Occipital lobe (tissue), 2 donors: ENCODE results near the gene ZSWIM8. TPM values are rescaled to one million over a fixed set of nuclear protein-coding genes. Genes with fewer than 3 reads are reported as not detected.

Source experiments
- DNase-seq: peaks from one replicate; lab custom pipeline; 2025; lab: John Stamatoyannopoulos, UW
- total RNA-seq: library from RNA; depleted of rRNA; stranded (reverse); fragments of >200 nt; gene quantifications from one replicate; pipeline ENCODE4 v1.2.3, GENCODE V29; 2014

Gene ZSWIM8
- total RNA-seq, 1 donor from 2014 or later: 30.7 TPM

DNA sequence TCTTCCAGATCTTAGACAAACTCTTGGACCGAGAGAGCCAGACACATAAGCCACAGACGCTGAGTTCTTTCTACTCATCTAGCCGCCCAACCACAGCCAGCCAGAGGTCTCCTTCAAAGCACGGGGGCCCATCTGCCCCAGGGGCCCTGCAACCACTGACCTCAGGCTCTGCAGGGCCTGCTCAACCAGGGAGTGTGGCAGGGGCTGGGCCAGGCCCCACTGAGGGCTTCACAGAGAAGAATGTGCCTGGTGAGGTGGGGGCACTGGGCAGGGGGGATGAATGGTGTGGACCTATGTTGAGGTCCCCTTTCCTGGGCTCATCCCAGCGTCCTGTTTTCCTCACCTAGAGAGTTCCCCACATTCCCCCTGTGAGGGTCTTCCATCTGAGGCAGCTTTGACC, 11.4 kb downstream of the ZSWIM8 start:
- no peak for DNase-seq

GRCh38 chr10:73797324-73798025, 12.1 kb downstream of the ZSWIM8 start:
- DNase-seq: no peak

GRCh38 chr10:73798087-73798486, 12.7 kb downstream of the ZSWIM8 start:
- no peak for DNase-seq

DNA sequence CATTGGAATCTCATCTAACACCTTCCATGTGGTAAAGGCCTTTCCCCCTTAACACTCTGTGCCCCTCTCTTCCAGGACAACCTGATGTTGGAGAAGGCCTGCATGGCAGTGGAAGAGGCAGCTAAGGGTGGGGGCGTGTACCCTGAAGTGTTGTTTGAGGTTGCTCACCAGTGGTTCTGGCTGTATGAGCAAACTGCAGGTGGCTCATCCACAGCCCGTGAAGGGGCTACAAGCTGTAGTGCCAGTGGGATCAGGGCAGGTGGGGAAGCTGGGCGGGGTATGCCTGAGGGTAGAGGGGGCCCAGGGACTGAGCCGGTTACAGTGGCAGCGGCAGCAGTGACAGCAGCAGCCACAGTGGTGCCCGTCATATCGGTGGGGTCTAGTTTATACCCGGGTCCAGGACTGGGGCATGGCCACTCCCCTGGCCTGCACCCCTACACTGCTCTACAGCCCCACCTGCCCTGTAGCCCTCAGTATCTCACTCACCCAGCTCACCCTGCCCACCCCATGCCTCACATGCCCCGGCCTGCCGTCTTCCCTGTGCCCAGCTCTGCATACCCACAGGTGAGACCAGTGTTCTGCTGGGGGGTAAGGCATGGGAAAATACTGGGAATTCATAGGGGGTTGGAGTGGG, 13.6 kb downstream of the ZSWIM8 start:
- DNase-seq: no peak

DNA sequence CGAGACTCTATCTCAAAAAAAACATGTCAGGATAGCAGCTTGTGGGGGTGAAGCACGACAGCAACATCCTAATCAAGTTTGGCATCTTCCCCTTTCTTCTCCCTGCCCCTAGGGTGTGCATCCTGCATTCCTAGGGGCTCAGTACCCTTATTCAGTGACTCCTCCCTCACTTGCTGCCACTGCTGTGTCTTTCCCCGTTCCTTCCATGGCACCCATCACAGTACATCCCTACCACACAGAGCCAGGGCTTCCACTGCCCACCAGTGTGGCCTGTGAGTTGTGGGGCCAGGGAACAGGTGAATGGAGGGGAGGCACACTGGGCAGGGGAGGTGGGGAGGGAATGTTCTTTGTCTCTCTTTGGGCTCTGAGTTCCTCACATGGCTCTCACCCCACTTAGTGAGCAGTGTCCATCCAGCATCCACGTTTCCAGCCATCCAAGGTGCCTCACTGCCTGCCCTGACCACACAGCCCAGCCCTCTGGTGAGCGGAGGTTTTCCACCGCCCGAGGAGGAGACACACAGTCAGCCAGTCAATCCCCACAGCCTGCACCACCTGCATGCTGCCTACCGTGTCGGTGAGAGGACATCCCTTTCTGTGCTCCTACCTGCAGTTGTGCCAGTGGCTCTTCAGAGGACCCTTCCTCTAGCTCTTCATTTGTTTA, 14.6 kb downstream of the ZSWIM8 start:
- no peak for DNase-seq

- DNase-seq: no peak
These were observed 15.3 kb downstream of the ZSWIM8 start for GRCh38 chr10:73800560-73801252.

- no peak for DNase-seq
These were observed 15.8 kb downstream of the ZSWIM8 start for GRCh38 chr10:73801253-73801590.

GRCh38 chr10:73802276-73802991, 17.0 kb downstream of the ZSWIM8 start:
- DNase-seq: no peak

DNA sequence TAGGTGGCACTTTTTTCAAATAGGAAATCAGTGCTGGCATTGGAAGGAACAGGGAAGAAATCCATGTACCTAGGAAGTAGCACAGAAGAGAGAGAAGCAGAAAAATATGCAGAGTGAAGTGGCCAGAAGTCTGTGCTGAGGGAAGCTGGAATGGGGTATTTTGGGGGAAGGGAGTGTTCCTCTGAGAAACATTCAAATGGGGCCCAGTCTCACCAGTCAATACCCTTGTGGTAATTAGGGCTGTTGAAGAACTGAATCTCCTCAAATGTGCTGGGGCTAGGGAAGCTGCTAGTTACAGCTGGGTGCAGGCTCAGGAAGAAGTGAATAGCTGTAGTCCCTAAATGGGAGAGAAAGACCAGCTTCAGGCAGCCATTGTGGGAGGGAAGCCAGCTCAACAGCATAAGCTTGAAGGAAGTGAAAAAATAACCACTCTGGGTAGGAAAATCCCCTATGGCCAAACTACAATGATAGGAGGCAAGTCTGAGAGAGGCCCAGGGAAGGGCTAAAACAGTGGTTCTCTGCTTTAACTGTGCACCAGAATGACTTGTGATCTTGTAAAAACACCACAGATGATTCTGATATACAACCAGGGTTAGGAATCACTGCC, 18.4 kb downstream of the ZSWIM8 start:
- DNase-seq: no peak

DNA sequence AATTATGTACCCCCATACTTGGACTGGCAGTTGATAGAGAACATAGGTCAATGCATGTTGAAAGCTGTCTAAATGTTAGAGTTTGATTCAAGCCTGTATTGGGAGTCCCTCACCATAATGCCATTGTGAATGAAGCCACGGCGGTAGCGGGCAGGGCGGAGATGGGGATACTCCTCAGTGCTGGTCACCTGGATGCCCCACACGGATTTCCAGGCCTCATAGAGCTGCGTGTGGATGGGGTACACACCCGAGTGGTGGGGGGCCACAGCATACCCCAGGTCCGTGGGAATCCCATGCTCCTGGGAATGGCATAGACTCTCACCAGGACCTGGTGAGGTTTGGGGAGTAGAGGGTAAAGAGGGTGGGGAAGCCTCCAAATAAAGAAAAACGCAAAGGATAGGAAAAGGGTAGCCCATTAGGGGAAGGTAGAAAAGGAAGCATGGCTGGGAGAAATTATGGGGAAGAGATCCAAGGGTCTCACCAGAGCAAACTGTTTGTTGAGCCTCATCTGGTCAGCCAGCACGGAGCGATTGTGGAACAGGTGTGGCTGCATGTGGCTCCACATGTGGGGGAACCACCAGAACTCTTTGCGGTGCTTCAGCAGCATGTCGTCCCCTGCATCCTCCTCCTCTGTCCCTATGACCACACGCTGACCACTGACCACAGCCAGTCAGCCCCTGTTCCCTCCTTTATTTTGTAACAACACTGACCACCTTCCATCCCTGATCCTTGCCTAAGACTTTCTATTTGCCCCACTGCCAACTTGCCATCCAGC, 21.0 kb downstream of the ZSWIM8 start:
- no peak for DNase-seq

DNA sequence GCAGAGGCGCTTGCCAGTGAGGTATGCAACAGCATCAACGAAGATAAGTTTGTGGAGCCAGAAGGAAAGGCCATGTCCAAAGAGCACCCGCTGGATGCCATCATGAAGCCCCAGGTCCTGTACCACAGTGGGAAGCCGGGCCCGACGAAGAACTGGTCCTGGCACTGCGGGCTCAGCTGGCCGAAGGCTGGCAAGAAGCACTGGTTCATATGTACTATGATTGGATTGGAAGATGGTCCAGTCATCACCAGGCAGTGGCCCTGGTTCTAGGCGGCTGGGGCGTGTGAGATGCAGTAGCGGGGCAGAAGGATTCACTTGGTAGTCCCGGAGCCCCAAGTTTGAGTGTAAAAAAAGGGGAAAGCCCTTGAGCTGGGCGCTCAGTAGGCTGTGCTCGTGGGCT, 22.1 kb downstream of the ZSWIM8 start:
- no peak for DNase-seq

- DNase-seq: no peak
These were observed 22.8 kb downstream of the ZSWIM8 start for GRCh38 chr10:73808021-73808815.

GRCh38 chr10:73809061-73809818, 23.8 kb downstream of the ZSWIM8 start:
- no peak for DNase-seq

DNA sequence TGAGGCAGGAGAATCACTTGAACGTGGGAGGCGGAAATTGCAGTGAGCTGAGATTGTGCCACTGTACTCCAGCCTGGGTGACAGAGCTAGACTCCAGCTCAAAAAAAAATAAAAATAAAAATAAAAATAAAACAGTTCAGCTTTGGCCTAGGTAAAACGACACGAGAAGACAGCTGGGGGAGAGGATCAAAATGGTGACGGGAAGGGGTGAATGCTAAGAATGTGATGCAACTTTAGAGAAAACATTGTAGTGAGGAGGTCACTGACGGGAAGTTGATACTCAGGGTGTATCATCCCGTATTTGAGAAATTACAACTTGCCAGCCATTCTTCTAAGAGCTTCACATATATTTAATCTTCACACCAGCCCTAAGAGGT, 24.9 kb downstream of the ZSWIM8 start:
- DNase-seq: no peak

- no peak for DNase-seq
These were observed 25.5 kb downstream of the ZSWIM8 start for GRCh38 chr10:73810735-73811465.

GRCh38 chr10:73812657-73813056, 27.3 kb downstream of the ZSWIM8 start:
- DNase-seq: no peak

GRCh38 chr10:73813333-73813732, 27.9 kb downstream of the ZSWIM8 start:
- DNase-seq: no peak

DNA sequence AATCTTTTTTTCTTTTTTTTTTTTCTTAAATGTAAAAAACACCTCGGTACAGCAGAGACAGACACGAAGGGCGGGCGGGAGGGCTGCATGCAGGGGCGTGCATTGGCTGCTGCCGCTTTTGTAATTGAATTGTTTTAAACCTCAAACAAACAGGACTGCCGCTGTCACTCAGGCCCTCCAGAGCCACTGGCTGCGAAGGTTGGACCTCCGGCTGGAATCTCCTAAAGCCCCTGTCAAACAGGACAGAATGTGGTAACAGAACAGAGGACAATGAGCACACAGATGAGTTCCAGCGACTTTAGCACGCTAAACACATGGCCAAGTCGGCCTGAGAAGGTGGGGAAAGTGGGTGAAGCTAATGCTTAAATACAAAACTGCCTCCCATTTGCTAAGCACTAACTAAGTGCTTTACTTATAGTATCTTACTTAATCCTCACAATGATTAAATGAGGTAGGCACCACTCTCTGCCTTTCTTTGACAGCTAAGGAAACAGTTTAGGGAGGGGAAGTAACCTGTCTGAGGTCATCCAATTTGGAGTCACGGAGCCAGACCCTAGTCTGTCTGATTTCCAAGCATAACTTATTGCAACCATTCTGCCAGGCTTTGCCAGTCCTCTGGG, 29.0 kb downstream of the ZSWIM8 start:
- DNase-seq: no peak
